ENCODE data around the gene MESP2. TPM values are rescaled to one million over a fixed set of nuclear protein-coding genes. Genes with fewer than 3 reads are reported as not detected.

Gene MESP2
- total and polyA plus RNA-seq, 2 of the 13 experiments (the other 11 are each of a cell fraction or from before 2014, with no cell fraction given) = not detected

- BruUV-seq (replicated peaks) = no TSS peak
- in situ Hi-C loops (cut with HindIII; ENCODE audit: extremely low pct_ligation_motif_present, low pct_unique_long_range_greater_than_20kb) (no loop called here), intact Hi-C loops (cut with micrococcal nuclease; ENCODE audit: unreplicated experiment) (no loop called here)
- TF ChIP-seq U2AF1 (optimal IDR thresholded peaks at IDR 0.05; ENCODE audit: low read depth, low read length) (no peak), STAG1 (CRISPR knock-in tag; IDR thresholded peaks at IDR 0.05) (peak; percentile 22; the same call in 1 of the 2 replicates)
- TF ChIP-seq, protein P1, sequence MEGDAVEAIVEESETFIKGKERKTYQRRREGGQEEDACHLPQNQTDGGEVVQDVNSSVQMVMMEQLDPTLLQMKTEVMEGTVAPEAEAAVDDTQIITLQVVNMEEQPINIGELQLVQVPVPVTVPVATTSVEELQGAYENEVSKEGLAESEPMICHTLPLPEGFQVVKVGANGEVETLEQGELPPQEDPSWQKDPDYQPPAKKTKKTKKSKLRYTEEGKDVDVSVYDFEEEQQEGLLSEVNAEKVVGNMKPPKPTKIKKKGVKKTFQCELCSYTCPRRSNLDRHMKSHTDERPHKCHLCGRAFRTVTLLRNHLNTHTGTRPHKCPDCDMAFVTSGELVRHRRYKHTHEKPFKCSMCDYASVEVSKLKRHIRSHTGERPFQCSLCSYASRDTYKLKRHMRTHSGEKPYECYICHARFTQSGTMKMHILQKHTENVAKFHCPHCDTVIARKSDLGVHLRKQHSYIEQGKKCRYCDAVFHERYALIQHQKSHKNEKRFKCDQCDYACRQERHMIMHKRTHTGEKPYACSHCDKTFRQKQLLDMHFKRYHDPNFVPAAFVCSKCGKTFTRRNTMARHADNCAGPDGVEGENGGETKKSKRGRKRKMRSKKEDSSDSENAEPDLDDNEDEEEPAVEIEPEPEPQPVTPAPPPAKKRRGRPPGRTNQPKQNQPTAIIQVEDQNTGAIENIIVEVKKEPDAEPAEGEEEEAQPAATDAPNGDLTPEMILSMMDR (CRISPR knock-in tag; IDR thresholded peaks at IDR 0.05) = peak; percentile 26; the same call in 1 of the 2 replicates
- ATAC-seq = no peak
- no peak overlapping the region for H3K4me3 ChIP-seq (replicated peaks in 1 of 3; ENCODE audit: insufficient read depth in 1 of 3, low read depth in 2 of 3, low read length in 3 of 3)
- H3K4me2 ChIP-seq (ENCODE audit: low read depth, low read length) = no peak overlapping the region
- H3K27ac ChIP-seq (ENCODE audit: extremely low read length, insufficient read depth, low read length) = no peak overlapping the region
- no peaks in the 10 kb centered on the region for H4K20me1 ChIP-seq (ENCODE audit: insufficient read depth, low read length)
- POLR2A ChIA-PET = no interaction called here
- DNase-seq (ENCODE audit: low spot score) = no peak
- no peaks in the 10 kb centered on the region for H3K36me3 ChIP-seq (replicated peaks in 1 of 2; ENCODE audit: control insufficient read depth in 1 of 2, insufficient read depth in 2 of 2, low read length in 2 of 2)
- H3K27me3 ChIP-seq (ENCODE audit: control insufficient read depth in 1 of 2, insufficient read depth in 2 of 2, low read length in 2 of 2) = peaks cover 0 to 15% of the 10 kb centered on the region in 2 experiments; a peak in 1 of 5 replicates
- H3K9me3 ChIP-seq (ENCODE audit: low read length) = no peaks in the 10 kb centered on the region
- CTCF ChIA-PET (ENCODE audit: low intra/inter-chr PET ratio, low total read pairs) = no interaction called here
- peaks cover 66% of the 10 kb centered on the region for H3K4me1 ChIP-seq (ENCODE audit: insufficient read depth, low read length)
- H2AFZ ChIP-seq (ENCODE audit: low read length) = no peak overlapping the region
- no peaks in the 10 kb centered on the region for H3K79me2 ChIP-seq (ENCODE audit: insufficient read depth, low read length)
- WGBS (ENCODE audit: low lambda C conversion rate) = no CpG with 5 or more reads among the region's 7 CpGs
- FAIRE-seq = no peak
- no peak overlapping the region for H3K9ac ChIP-seq (ENCODE audit: insufficient read depth, low read depth, low read length)
Observed at GRCh38 chr15:89824607-89824867, 48.4 kb downstream of the MESP2 start.

DNA sequence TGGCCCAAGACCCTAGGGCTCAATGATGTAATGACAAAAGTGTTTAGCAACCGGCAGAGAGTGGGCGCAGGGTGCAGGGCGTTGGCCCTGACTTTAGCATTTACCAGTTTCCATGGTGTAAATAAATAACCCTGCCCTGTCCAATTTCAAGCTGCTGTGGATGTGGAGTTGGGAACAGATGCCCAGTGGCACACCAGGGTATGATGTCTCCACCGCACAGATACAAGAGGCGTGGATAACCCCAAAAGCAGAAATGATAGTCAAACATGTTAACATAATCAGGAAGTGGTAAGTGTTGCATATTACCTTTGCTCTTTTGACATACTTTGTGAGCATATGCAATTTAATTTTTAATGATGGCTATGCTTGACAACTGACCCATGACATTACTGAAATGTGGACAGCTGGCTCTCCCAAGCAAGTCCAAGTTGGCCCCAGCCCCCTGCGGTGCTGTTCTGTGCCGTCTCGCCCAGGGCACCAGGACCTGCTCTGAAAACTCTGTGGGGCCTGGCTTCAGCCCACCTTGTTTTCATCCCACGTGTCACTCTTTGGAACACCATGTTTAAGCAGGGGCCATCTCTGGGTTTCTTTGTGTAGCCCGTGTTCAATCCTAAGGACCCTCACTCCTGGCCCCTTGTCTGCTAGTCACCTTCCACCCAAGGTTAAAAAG, 49.3 kb downstream of the MESP2 start:
- ATAC-seq (no peak), FAIRE-seq (no peak), DNase-seq (ENCODE audit: low spot score) (no peak)
- CTCF ChIA-PET (ENCODE audit: low intra/inter-chr PET ratio, low total read pairs) = interaction anchor here (0.5 kb wide), 1 partner anchor 65 kb away, joined by 3 read pairs; no protein-coding TSS in a partner anchor
- BruUV-seq (replicated peaks) = no TSS peak
- H4K20me1 ChIP-seq (ENCODE audit: insufficient read depth, low read length) = no peaks in the 10 kb centered on the region
- no peaks in the 10 kb centered on the region for H3K9me3 ChIP-seq (ENCODE audit: low read length)
- in situ Hi-C loops (cut with HindIII; ENCODE audit: extremely low pct_ligation_motif_present, low pct_unique_long_range_greater_than_20kb) (no loop called here), intact Hi-C loops (cut with micrococcal nuclease; ENCODE audit: unreplicated experiment) (no loop called here)
- no peaks in the 10 kb centered on the region for H3K79me2 ChIP-seq (ENCODE audit: insufficient read depth, low read length)
- WGBS (ENCODE audit: low lambda C conversion rate) = 45% methylated on average over 9 of the region's 10 CpGs
- no peak overlapping the region for H3K9ac ChIP-seq (ENCODE audit: insufficient read depth, low read depth, low read length)
- no peak overlapping the region for H3K27ac ChIP-seq (ENCODE audit: extremely low read length, insufficient read depth, low read length)
- peaks cover 71% of the 10 kb centered on the region for H3K4me1 ChIP-seq (ENCODE audit: insufficient read depth, low read length)
- no peak overlapping the region for H2AFZ ChIP-seq (ENCODE audit: low read length)
- peaks cover 0 to 15% of the 10 kb centered on the region in 2 experiments; a peak in 1 of 5 replicates for H3K27me3 ChIP-seq (ENCODE audit: control insufficient read depth in 1 of 2, insufficient read depth in 2 of 2, low read length in 2 of 2)
- POLR2A ChIA-PET = no interaction called here
- H3K36me3 ChIP-seq (replicated peaks in 1 of 2; ENCODE audit: control insufficient read depth in 1 of 2, insufficient read depth in 2 of 2, low read length in 2 of 2) = no peaks in the 10 kb centered on the region
- H3K4me3 ChIP-seq (replicated peaks in 1 of 3; ENCODE audit: insufficient read depth in 1 of 3, low read depth in 2 of 3, low read length in 3 of 3) = no peak overlapping the region
- H3K4me2 ChIP-seq (ENCODE audit: low read depth, low read length) = no peak overlapping the region
- TF ChIP-seq ZZZ3 (CRISPR knock-in tag; IDR thresholded peaks at IDR 0.05; ENCODE audit: borderline replicate concordance) = no peak
- no peak for TF ChIP-seq E2F2 (CRISPR knock-in tag; IDR thresholded peaks at IDR 0.05; ENCODE audit: borderline replicate concordance)
